AG04450 (cell line): ENCODE data around the gene KRT85. TPM values are rescaled to one million over a fixed set of nuclear protein-coding genes. Genes with fewer than 3 reads are reported as not detected.

Experiments used
- CTCF ChIA-PET: fragments of 300-600, 350-600 bp; formaldehyde crosslinking; extraction: SDS; loops from one replicate; lab custom pipeline; 2022; ENCODE audit warnings: antibody characterized with exemption, inconsistent platforms; lab: Charles Lee
- POLR2A ChIA-PET: fragments of 350-600 bp; formaldehyde crosslinking; extraction: SDS; loops from one replicate; lab custom pipeline; 2021; ENCODE audit warnings: antibody characterized with exemption, inconsistent platforms; lab: Yijun Ruan, JAX
- DNase-seq: peaks from one replicate; pipeline ENCODE4 v3.0.0-alpha.2; 2011; ENCODE audit warnings: low read depth, low spot score
- H3K27ac ChIP-seq: one replicate; pipeline ENCODE4 v1.5.1; 2012; ENCODE audit warnings: low read depth, low read length, control low read depth
- H3K27me3 ChIP-seq: one replicate; pipeline ENCODE4 v1.6.0; 2012; ENCODE audit warnings: low read length; ENCODE audit not compliant: control insufficient read depth, insufficient read depth
- H3K4me3 ChIP-seq: 2 replicates; pipeline ENCODE4 v1.5.1; 2011; ENCODE audit warnings: mild to moderate bottlenecking, low read depth, low read length, control low read depth
- H3K9me3 ChIP-seq: 2 replicates; pipeline ENCODE4 v1.5.1; 2012; ENCODE audit warnings: low read length; ENCODE audit not compliant: control insufficient read depth, insufficient read depth
- CTCF ChIP-seq: IDR thresholded peaks from 2 replicates; pipeline ENCODE4 v1.5.1; 2011; ENCODE audit warnings: low read depth, low read length, control low read depth, inconsistent platforms
- polyA plus RNA-seq: library from polyadenylated mRNA; depleted of rRNA; stranded (reverse); fragments of >200 nt; gene quantifications from 2 replicates; pipeline ENCODE4 v1.2.3, GENCODE V29; 2011

Gene KRT85
- polyA plus RNA-seq, 1 experiment, result not detected

- H3K27me3 ChIP-seq, result peaks cover 29% of the 10 kb centered on the region
- no peak for DNase-seq
- TF ChIP-seq CTCF, result no peak
- H3K9me3 ChIP-seq, result peaks cover 4% of the 10 kb centered on the region
- no peak overlapping the region for H3K4me3 ChIP-seq
- no peak overlapping the region for H3K27ac ChIP-seq
- CTCF ChIA-PET, result interaction anchor here (1.1 to 3.8 kb wide), 2 partner anchors 40 to 175 kb away, joined by 3 to 14 read pairs; no protein-coding TSS in a partner anchor
- POLR2A ChIA-PET, result no interaction called here
Observed at GRCh38 chr12:52332381-52332780, 34.9 kb downstream of the KRT85 start.

- no peak for TF ChIP-seq CTCF
- ChIA-PET POLR2A (no interaction called here), CTCF (interaction anchor here (1.1 to 3.8 kb wide), 3 partner anchors 40 to 175 kb away, joined by 3 to 14 read pairs (median 5); no protein-coding TSS in a partner anchor)
- peaks cover 29% of the 10 kb centered on the region for H3K27me3 ChIP-seq
- H3K4me3 ChIP-seq, result no peak overlapping the region
- peaks cover 4% of the 10 kb centered on the region for H3K9me3 ChIP-seq
- DNase-seq, result no peak
- no peak overlapping the region for H3K27ac ChIP-seq
Observed at GRCh38 chr12:52331833-52332232, 35.4 kb downstream of the KRT85 start.

GRCh38 chr12:52331039-52331438, 36.2 kb downstream of the KRT85 start:
- H3K9me3 ChIP-seq, result peaks cover 4% of the 10 kb centered on the region
- CTCF ChIA-PET, result interaction anchor here (1.0 to 3.8 kb wide), 5 partner anchors 41 to 549 kb away, joined by 3 to 14 read pairs (median 5); no protein-coding TSS in a partner anchor
- H3K4me3 ChIP-seq, result no peak overlapping the region
- no peak for TF ChIP-seq CTCF
- POLR2A ChIA-PET, result no interaction called here
- no peak for DNase-seq
- peaks cover 29% of the 10 kb centered on the region for H3K27me3 ChIP-seq
- H3K27ac ChIP-seq, result no peak overlapping the region

- POLR2A ChIA-PET, result interaction anchor here (1.3 kb wide), 1 partner anchor 16 kb away, joined by 3 read pairs; no protein-coding TSS in a partner anchor
- CTCF ChIA-PET, result interaction anchor here (0.5 to 4.7 kb wide), 35 partner anchors 7 to 652 kb away, joined by 3 to 103 read pairs (median 5); no protein-coding TSS in a partner anchor
- no peak overlapping the region for H3K4me3 ChIP-seq
Observed at GRCh38 chr12:52327830-52328500, 39.3 kb downstream of the KRT85 start.

More at GRCh38 chr12:52327830-52328500, 39.3 kb downstream of the KRT85 start:
- TF ChIP-seq CTCF, result no peak
- peaks cover 31% of the 10 kb centered on the region for H3K27me3 ChIP-seq
- DNase-seq, result no peak
- H3K27ac ChIP-seq, result no peak overlapping the region
- no peaks in the 10 kb centered on the region for H3K9me3 ChIP-seq
